Measurements from ENCODE around the gene XBP1. TPM values are rescaled to one million over a fixed set of nuclear protein-coding genes. Genes with fewer than 3 reads are reported as not detected.

XBP1 gene
- total and polyA plus RNA-seq, 10 of the 15 experiments (the other 5 are each of a cell fraction or from before 2014, with no cell fraction given): 44.5 to 313 (median 149) TPM

GRCh38 chr22:28830441-28830840 is 30.1 kb upstream of the XBP1 start:
- no peak for TF ChIP-seq SKIL (IDR thresholded peaks at IDR 0.05; ENCODE audit: low read depth, poor library complexity, severe bottlenecking)
- no peak for TF ChIP-seq NKRF (conservative IDR thresholded peaks at IDR 0.05)
- TF ChIP-seq WRNIP1 (IDR thresholded peaks at IDR 0.05; ENCODE audit: borderline replicate concordance, low read depth, low read length): no peak
- TF ChIP-seq TARDBP (IDR thresholded peaks at IDR 0.05; ENCODE audit: borderline replicate concordance): no peak
- CTCF ChIA-PET: interaction anchor here (0.6 to 7.5 kb wide), 17 partner anchors 11 to 544 kb away, joined by 3 to 152 read pairs (median 9); partner anchors contain the start of gene CCDC117
- Histone ChIP-seq H3K4me3 (no peak overlapping the region), H3K27ac (ENCODE audit: control insufficient read depth, insufficient read depth) (no peak overlapping the region), H4K20me1 (ENCODE audit: control insufficient read depth, insufficient read depth) (no peaks in the 10 kb centered on the region), H3K4me2 (ENCODE audit: control insufficient read depth, insufficient read depth) (no peak overlapping the region), H3K27me3 (replicated peaks in 1 of 2; ENCODE audit: control insufficient read depth in 2 of 2, insufficient read depth in 2 of 2, low read length in 1 of 2) (no peaks in the 10 kb centered on the region), H3K9ac (ENCODE audit: control insufficient read depth, insufficient read depth, low read length) (no peak overlapping the region), H2AFZ (ENCODE audit: control insufficient read depth, low read depth, low read length) (no peak overlapping the region), H3K79me2 (ENCODE audit: control insufficient read depth, insufficient read depth, low read length) (no peaks in the 10 kb centered on the region), H3K9me3 (replicated peaks; ENCODE audit: control insufficient read depth, insufficient read depth, low read length) (no peaks in the 10 kb centered on the region), H3K4me1 (ENCODE audit: control insufficient read depth, insufficient read depth, low read length) (peaks cover 4% of the 10 kb centered on the region), H3K36me3 (ENCODE audit: control insufficient read depth in 2 of 2, insufficient read depth in 2 of 2, low read length in 1 of 2) (no peaks in the 10 kb centered on the region; a peak in 1 of 4 replicates)
- SMC1A ChIA-PET (ENCODE audit: uncharacterized antibody, unreplicated experiment): interaction anchor here (0.6 to 8.5 kb wide), 16 partner anchors 11 to 786 kb away, joined by 3 to 137 read pairs (median 10); partner anchors contain the start of gene XBP1
- POLR2A ChIA-PET: no interaction called here
- ATAC-seq (no peak), FAIRE-seq (no peak), DNase-seq (ENCODE audit: low read depth, low spot score) (no peak)
- WGBS (ENCODE audit: insufficient coverage, insufficient replicate concordance, low lambda C conversion rate, missing lambda C conversion rate): 89% methylated on average over 3 of the region's 3 CpGs
- RAD21 ChIA-PET (ENCODE audit: unreplicated experiment): interaction anchor here (0.8 to 5.6 kb wide), 9 partner anchors 12 to 323 kb away, joined by 3 to 69 read pairs (median 5); no protein-coding TSS in a partner anchor
- intact Hi-C loops (cut with micrococcal nuclease; ENCODE audit: unreplicated experiment) (no loop called here), in situ Hi-C loops (cut with MboI) (loop anchor here (10.0 kb wide), 1 partner anchor 786 kb away; no protein-coding TSS in a partner anchor)
- BruUV-seq (replicated peaks): no TSS peak

Measured in GM12878 (cell line).